GM12874 (cell line): ENCODE data around the gene LILRB3.

Source experiments
- CTCF ChIP-seq: IDR thresholded peaks from 2 replicates; pipeline ENCODE4 v1.5.1; 2011; ENCODE audit warnings: low read depth, mild to moderate bottlenecking, control low read depth, low read length, moderate library complexity; ENCODE audit not compliant: insufficient read depth

LILRB3 gene

DNA sequence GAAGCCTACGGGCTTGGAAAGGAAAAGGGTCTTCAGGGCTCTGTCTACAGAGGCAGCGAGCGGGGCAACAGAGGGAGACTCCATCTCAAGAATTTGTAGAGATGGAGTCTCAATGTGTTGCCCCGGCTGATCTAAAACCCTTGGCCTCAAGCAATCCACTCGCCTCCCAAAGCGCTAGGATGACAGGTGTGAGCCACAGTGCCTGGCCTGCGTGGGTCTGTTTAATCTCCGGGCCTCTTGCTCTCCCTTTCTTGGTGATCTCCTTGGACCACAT, 14.1 kb downstream of the LILRB3 start:
- TF ChIP-seq CTCF, result no peak

DNA sequence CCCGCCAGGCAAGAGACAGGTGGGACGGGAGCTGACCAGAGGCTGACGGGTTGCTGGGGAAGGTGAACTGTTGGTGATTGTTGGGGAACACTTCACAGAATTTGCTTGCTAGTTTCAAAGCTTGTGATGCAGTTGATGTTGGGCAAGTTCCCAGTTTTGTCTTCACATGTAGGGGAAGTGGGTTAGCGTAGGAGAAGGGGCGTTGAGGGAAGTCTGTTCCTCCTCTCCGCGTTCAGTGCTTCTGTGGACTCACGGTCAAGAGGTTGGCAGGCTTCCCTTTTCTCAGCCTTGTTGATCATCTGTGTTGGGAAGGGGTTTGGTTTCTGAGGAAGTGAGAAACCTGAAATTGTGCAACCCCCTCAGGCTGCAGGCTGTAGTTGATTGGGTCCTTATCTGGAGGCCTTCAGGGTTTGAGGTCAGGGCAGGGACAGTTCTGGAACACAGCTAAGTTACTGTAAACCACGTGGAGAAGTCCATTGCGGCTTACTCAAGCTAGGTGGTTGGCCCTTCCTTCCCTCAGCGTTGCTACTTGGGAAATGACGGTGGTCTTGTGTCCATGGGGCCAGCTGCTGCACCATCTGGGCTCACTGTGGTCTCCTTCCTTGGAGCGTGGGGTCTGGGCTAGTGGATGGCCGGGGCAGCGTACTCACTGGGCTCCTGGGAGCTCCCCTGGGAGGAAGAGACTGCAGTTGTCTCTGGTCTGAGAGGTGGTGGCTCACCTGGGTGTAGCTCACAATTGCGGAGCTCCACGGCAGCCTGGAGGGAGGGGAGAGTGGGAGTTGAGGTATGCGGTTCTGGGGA, 14.6 kb downstream of the LILRB3 start:
- TF ChIP-seq CTCF, result no peak

DNA sequence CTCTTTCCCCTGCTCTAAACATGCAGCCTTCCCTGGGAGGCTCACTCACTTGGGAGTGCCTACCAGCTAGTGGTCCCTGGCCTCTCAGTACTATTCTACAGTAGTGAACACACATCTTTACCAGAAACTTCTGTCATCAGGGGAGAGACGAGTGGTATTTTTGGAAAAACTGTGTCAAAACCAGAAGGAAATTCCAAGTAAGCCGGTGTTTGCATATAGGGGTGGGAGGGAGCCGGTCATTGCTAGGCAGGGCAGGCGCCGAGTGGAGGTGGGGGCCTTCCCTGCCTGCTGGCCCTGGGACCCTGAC, 15.2 kb downstream of the LILRB3 start:
- TF ChIP-seq CTCF, result no peak

DNA sequence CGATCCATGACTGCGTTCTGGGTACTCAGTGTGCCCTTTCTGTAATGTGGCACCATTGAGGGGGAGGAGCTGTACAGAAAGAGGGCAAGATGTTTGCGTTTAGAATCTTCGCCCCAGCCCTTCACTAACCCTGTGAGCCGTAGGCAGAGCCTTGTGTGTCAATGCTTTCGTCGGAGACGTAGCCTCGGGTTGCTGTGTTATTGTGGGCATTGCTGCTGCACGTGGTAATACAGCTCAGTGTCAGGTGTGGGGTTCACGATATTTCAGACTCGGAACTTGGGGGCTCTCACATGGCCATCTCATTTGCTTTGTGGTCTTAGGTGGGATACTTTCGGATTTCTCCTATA, 16.0 kb downstream of the LILRB3 start:
- no peak for TF ChIP-seq CTCF

DNA sequence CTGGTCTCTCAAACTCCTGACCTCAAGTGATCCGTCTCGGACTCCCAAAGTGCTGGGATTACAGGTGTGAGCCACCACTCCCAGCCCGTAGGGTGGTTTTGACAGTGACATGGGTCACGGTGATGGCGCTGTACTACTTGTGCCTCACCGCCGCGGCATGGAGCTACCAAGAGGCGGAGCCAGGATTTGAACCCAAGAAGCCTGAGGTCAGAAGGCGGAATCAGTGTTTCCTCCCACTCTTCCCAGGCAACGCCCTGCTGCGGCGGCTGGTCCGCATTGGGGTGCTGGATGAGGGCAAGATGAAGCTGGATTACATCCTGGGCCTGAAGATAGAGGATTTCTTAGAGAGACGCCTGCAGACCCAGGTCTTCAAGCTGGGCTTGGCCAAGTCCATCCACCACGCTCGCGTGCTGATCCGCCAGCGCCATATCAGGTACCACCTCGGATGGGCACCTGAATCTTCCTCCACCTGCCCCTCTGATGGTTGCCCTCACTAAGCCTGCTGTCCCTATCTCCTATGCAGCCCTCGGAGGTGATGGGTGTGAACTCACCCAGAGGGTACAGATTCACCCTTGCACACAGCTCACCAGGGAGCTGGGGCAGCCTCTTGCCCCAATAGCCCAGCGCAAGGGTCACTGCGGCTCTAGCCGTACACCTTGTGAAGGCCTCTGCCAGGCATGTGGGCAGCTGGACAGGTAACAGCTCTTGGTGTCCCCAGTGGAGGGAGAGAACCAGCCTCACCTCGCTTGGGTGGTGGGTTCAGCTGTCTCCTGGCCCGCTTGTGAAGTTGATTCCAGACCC, 16.6 kb downstream of the LILRB3 start:
- TF ChIP-seq CTCF, result no peak

GRCh38 chr19:54204767-54205468, 17.9 kb downstream of the LILRB3 start:
- TF ChIP-seq CTCF, result no peak

DNA sequence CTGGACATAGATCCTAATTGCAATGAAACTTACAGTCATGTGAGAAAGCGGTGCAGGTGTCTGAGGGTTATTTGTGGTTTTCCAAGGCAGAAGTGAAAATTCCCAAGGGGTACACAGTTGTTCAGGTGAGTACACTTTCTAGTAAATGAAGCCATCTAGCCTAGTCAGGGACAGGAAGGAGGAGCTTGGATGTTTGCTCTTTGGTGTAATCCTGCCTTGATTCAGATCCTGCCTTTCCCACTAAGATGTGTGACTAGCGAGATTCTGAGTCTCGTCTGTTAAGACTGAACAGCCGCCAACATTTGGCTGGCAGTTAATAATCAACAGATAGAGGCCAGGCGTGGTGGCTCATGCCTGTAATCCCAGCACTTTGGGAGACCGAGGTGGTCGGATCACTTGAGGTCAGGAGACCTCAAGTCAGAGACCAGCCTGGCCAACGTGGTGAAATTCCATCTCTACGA, 19.6 kb downstream of the LILRB3 start:
- TF ChIP-seq CTCF, result no peak
